G401.6 (cell line): ENCODE data around the gene DRAP1.
"Not testable (repeated sequence)": the region's sequence is repeated elsewhere in the genome, so short reads cannot be mapped to it uniquely, and the experiment has no call there.

Experiments
- FAIRE-seq: peaks from 2 replicates; lab custom pipeline; 2012; peaks lifted over from hg19 to GRCh38; lab: Jason Lieb, UNC

Gene DRAP1

GRCh38 chr11:65934014-65934413 lies 14.8 kb downstream of the DRAP1 start:
- FAIRE-seq: no peak

DNA sequence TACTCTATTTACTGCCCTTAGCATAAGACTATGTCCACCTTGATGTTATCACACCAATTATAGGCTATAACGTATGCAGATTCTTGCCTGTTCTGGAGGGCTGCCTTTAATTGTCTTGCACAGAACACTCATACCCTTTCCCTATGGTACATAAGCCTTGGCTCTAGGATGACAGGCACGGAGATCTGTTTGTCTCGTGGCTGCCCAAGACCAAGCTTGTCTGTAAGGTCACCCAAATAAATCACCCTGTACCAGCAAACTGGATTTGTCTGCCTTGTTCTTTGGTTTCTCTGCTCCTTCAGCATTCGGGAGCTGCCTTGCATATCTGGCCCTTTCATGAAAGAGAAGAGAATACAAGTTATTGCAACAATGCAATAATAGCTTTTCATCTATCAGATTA lies 18.5 kb downstream of the DRAP1 start:
- FAIRE-seq: no peak

DNA sequence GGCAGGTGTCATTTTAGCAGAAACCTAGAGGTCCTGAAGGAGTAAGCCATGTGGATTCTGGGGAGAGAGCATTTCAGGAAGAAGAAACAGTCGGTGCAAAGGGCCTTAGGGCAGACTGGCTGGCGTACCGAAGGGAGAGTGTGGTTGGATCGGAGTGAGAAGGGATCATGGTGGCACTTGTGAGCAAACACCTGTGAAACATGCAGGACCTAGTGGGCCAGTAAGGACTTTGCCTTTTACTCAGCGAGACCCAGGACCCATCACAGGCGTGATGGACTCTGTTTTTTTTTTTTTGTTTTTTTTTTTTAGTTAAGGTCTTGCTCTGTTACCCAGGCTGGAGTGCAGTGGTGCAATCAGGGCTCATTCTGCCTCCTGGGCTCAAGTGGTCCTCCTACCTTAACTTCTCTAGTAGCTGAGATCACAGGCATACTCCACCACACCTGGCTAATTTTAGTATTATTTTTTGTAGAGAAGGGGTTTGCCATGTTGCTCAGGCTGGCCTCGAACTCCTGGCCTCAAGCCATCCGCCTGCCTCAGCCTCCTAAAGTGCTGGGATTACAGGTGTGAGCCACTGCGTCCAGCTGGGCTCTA lies 22.6 kb downstream of the DRAP1 start:
- FAIRE-seq: no peak

- FAIRE-seq: no peak
These were observed 23.3 kb downstream of the DRAP1 start for GRCh38 chr11:65942531-65942930.

GRCh38 chr11:65944191-65944590 lies 25.0 kb downstream of the DRAP1 start:
- no peak for FAIRE-seq

GRCh38 chr11:65944767-65945166 lies 25.5 kb downstream of the DRAP1 start:
- FAIRE-seq: no peak

DNA sequence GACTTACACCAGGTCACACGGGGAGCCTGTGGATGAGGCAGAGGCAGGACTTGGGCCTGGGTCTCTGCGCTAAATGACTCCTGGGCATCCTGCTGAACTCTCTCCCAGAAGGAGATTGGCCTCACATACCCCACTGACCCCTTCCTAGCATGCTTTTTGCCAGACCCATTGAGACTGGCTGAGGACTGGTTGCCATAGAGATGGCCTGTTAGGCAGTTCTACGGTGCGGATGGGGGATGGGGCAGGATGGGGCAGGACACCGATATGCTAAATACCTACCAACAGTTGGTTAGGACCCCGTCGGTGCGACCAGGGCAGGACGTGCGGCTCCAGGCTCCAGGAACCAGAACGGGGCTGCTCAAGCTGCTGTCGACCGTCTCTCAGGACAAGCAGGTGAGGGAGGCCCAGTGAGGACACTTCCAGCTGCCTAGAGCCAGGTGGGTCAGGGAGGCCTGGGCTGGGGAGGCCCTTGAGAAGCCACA lies 26.2 kb downstream of the DRAP1 start, which contains the start of gene TSGA10IP:
TSS of gene TSGA10IP (plus strand) at position 51 of the 482 bp plus-strand sequence. CDS start at position 247, 196 bp downstream.
- no peak for FAIRE-seq

- no peak for FAIRE-seq
These were observed 26.8 kb downstream of the DRAP1 start for GRCh38 chr11:65945941-65946558.

DNA sequence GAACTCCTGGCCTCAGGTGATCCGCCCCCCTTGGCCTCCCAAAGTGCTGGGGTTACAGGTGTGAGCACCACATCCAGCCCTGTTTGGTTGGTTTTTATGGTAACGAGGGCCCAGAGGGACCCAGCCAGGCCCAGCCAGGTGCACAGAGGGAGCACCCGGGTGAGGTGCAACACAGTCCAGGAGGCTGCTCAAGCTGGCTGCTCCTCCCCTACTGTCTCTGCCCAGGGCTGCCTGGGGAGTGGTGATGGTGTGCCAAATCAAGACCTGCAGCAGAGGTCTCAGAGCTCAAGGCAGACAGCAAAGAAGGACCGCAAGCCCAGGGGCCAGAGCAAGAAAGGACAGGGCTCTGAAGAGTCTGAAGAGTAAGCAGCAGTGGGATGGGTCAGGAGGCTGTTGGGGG lies 27.4 kb downstream of the DRAP1 start:
- FAIRE-seq: no peak

DNA sequence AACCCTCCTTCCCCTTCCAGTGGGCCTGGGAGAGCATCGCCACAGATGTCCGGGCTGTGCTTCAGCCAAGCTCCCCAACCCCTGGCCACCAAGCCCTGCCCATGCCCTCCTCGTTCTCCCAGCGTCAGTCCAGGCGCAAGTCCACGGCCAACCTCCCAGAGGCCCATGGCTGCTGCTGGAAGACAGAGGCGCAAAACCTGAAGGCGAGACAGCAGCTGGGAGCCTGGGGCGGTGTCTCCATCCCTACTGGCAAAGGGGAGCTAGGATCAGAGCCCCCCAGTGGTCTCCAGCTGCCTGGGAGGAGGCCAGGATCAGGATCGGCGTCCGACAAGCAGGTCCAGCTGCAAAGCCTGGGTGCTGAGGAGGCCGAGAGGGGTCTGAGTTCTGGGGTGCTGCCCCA lies 27.9 kb downstream of the DRAP1 start:
- no peak for FAIRE-seq

GRCh38 chr11:65947603-65948125 lies 28.4 kb downstream of the DRAP1 start:
- no peak for FAIRE-seq

GRCh38 chr11:65950711-65951110 lies 31.5 kb downstream of the DRAP1 start:
- not testable (repeated sequence) for FAIRE-seq

- not testable (repeated sequence) for FAIRE-seq
These were observed 32.4 kb downstream of the DRAP1 start for GRCh38 chr11:65951641-65952040.

- no peak for FAIRE-seq
These were observed 32.9 kb downstream of the DRAP1 start for GRCh38 chr11:65952052-65952521.

GRCh38 chr11:65953471-65953870 lies 34.2 kb downstream of the DRAP1 start:
- no peak for FAIRE-seq

DNA sequence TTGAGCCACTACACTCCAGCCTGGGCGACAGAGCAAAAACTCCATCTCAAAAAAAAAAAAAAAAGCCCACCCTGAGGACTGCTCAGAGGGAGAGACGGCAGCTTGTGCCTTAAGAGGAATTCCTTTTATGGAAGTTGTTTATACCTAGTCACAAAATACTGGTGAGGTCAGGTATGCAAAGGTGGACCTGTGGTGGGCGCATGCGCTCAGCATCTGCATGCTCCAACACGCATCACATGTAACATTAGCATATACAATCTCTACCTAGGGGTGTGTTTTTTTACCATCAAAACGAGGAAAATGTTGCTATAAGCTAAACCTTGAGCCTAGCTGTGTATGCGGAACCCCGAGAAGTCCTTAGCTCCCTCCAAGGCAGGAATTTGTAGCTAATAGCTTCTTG lies 35.5 kb downstream of the DRAP1 start:
- FAIRE-seq: no peak

GRCh38 chr11:65958291-65958690 lies 39.1 kb downstream of the DRAP1 start:
- FAIRE-seq: no peak

DNA sequence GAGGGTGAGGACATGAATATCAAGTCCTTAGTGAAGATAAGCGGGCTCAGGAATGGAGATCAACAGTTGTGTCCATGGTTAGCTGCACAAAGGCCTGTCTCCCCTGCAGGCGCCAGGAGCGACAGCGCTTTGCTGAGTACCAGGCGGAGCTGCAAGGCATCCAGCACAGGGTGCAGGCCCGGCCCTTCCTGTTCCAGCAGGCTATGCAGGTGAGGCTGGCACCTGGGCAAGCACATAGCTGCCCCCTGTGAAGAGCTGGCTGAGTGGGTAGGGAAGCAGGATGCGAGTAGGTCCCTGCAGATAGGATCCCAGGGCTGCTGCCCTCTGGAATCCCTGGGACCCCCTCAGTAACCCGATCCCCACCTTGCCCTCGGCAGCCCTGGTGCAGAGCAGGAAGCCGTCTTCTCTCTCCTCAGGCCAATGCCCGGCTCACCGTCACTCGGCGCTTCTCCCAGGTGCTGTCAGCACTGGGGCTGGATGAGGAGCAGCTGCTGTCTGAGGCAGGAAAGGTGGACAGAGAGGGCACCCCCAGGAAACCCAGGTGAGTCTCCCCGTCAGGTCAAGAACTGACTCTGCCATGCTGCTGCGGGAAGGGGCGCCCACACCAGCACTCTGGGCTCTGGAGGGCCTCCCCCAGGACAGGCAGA lies 39.7 kb downstream of the DRAP1 start:
- no peak for FAIRE-seq

DNA sequence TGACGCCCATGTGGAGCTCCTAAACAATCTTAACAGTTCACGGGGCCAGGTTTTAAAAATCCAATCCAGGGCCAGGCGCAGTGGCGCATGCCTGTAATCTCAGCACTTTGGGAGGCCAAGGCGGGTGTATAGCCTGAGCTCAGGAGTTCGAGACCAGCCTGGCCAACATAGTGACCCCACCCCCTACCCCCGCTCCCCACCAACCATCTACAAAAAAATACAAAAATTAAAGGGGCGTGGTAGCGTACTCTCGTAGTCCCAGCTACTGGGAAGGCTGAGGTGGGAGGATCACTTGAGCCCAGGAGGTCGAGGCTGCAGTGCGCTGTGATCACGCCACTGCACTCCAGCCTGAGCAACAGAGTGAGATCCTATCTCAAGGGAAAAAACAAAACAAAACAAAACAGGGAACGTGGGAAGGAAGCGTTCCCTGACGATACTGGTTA lies 41.6 kb downstream of the DRAP1 start:
- FAIRE-seq: no peak

DNA sequence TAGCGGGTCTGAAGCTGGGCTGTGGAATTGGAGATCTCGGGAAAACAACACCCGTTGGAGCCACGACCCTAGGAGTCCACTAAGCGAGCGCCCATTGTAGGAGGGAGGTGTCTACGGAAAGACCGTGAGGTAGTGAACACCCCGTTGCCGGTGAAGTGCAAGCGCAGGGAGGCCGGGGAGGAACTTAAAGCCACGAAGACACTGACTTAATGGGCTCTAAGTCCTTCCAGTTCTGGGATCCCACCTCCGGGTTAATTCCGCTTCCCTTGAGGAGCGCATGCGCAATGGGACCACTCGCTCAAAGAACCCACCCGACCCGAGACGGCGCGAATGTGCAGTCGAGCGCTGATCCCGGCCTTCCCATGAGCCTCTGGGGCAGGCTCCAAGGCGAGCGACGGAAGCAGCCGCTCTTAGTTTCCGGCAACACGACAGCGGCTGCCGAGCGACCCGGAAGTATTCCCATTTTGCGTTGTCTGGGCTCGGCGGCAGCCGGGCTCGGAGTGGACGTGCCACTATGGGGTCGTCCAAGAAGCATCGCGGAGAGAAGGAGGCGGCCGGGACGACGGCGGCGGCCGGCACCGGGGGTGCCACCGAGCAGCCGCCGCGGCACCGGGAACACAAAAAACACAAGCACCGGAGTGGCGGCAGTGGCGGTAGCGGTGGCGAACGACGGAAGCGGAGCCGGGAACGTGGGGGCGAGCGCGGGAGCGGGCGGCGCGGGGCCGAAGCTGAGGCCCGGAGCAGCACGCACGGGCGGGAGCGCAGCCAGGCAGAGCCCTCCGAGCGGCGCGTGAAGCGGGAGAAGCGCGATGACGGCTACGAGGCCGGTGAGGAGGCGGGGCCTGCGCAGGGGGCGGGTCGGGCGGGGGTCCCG lies 42.3 kb downstream of the DRAP1 start, which contains the start of gene SART1:
TSS of gene SART1 (plus strand) at position 468 of the 874 bp plus-strand sequence. CDS start at position 515, 47 bp downstream.
- peak; percentile 97 for FAIRE-seq

- FAIRE-seq: no peak
These were observed 42.9 kb downstream of the DRAP1 start for GRCh38 chr11:65962141-65962564.

DNA sequence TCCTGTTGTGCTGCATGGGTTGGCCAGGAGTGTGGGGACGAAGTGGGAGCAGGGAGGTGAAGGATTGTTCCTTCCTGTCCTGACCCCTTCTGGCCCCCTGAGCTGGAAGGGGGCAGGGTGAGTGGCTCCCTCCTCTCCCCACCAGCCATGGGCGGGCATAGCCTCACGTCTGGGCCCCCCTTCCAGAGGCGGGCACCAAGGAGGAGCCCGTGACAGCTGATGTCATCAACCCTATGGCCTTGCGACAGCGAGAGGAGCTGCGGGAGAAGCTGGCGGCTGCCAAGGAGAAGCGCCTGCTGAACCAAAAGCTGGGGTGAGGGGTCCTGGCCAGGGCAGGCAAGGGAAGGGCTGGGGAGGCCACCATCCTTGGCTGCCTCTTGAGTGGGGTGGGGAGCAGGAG lies 45.7 kb downstream of the DRAP1 start:
- FAIRE-seq: no peak
